GM12878 (cell line): ENCODE results near the gene KREMEN2. TPM values are rescaled to one million over a fixed set of nuclear protein-coding genes. Genes with fewer than 3 reads are reported as not detected.
A peak's percentile ranks its signal among the peaks of the same experiment; 100 is the strongest.

Source experiments
- GATAD2B ChIP-seq: fragments of 450-650 bp; conservative IDR thresholded peaks from 2 replicates; pipeline ENCODE4 v1.6.1; 2017; ENCODE audit warnings: low read depth, mild to moderate bottlenecking, moderate library complexity
- HSF1 ChIP-seq: fragments of 150-350 bp; IDR thresholded peaks from 2 replicates; pipeline ENCODE4 v1.6.1; 2014; ENCODE audit warnings: mild to moderate bottlenecking, low read depth, low read length
- IRF5 ChIP-seq: fragments of 450-650 bp; IDR thresholded peaks from 2 replicates; pipeline ENCODE4 v1.6.1; 2017; ENCODE audit warnings: borderline replicate concordance
- JUND ChIP-seq: IDR thresholded peaks from 2 replicates; pipeline ENCODE4 v1.6.1; 2012; ENCODE audit warnings: low read depth, mild to moderate bottlenecking, low read length, improper control_type of control experiment, moderate library complexity
- MTA2 ChIP-seq: fragments of 450-650 bp; IDR thresholded peaks from 2 replicates; pipeline ENCODE4 v1.6.1; 2016; ENCODE audit warnings: low read depth, mild to moderate bottlenecking, moderate library complexity
- MTA3 ChIP-seq: IDR thresholded peaks from 2 replicates; pipeline ENCODE4 v1.6.1; 2012; ENCODE audit warnings: low read length, inconsistent platforms, borderline replicate concordance
- MYB ChIP-seq: fragments of 150-350 bp; IDR thresholded peaks from 2 replicates; pipeline ENCODE4 v1.6.1; 2014; ENCODE audit warnings: mild to moderate bottlenecking, low read depth, low read length, borderline replicate concordance
- NFXL1 ChIP-seq: fragments of 450-650 bp; IDR thresholded peaks from 2 replicates; pipeline ENCODE4 v1.6.1; 2017; ENCODE audit warnings: antibody characterized with exemption, mild to moderate bottlenecking, borderline replicate concordance
- NR2F1 ChIP-seq: fragments of 450-650 bp; conservative IDR thresholded peaks from 2 replicates; pipeline ENCODE4 v1.6.1; 2017; ENCODE audit warnings: mild to moderate bottlenecking
- PKNOX1 ChIP-seq: fragments of 450-650 bp; IDR thresholded peaks from 2 replicates; pipeline ENCODE4 v1.6.1; 2016; ENCODE audit warnings: mild to moderate bottlenecking
- REST ChIP-seq: IDR thresholded peaks from 2 replicates; pipeline ENCODE4 v1.6.1; 2012; ENCODE audit warnings: mild to moderate bottlenecking, low read depth, low read length
- STAT3 ChIP-seq: IDR thresholded peaks from 2 replicates; pipeline ENCODE4 v1.6.1; 2011; ENCODE audit warnings: low read depth, low read length, improper control_type of control experiment
- SUZ12 ChIP-seq: fragments of 200-600 bp; sonication (generic); IDR thresholded peaks from one replicate; pipeline ENCODE4 v1.6.1; 2018; ENCODE audit warnings: antibody characterized with exemption, mild to moderate bottlenecking; ENCODE audit not compliant: unreplicated experiment
- YY1 ChIP-seq: IDR thresholded peaks from 2 replicates; pipeline ENCODE4 v1.6.1; 2011; ENCODE audit warnings: low read depth, mild to moderate bottlenecking, low read length
- ZBTB33 ChIP-seq: fragments of 450-650 bp; IDR thresholded peaks from 2 replicates; pipeline ENCODE4 v1.6.1; 2017; ENCODE audit warnings: mild to moderate bottlenecking
- polyA plus RNA-seq, 11 experiments: library from polyadenylated mRNA; depleted of rRNA in 4 of 11; unstranded in 6 of 11; stranded (reverse) in 5 of 11; fragments of >200 nt; fragmentation: Nextera tagmentation in 4 of 11; fragmentation: Illumina TruSeq in 1 of 11; extraction: Ambion mirVana in 4 of 11; extraction: Trizol in 1 of 11; gene quantifications; 1 replicate in 1 of 11; 2 replicates in 10 of 11; pipeline versions ENCODE4 v1.2.1 to v1.2.3, GENCODE V29; 2011 to 2016; ENCODE audit warnings: inconsistent platforms in 2 of 11, missing spikeins in 2 of 11, low read depth in 1 of 11
- total RNA-seq, 4 experiments: library from RNA; depleted of rRNA in 3 of 4; stranded (reverse); fragments of >200 nt in 3 of 4; fragmentation: Illumina TruSeq in 1 of 4; extraction: Trizol in 1 of 4; gene quantifications; 2 replicates each; pipeline versions ENCODE4 v1.2.1 to v1.2.3, GENCODE V29; 2013 to 2021

KREMEN2 gene
- total and polyA plus RNA-seq, 10 of the 15 experiments (the other 5 are each of a cell fraction or from before 2014, with no cell fraction given): 0.06 to 3.7 (median 0.83) TPM; not detected in 2

GRCh38 chr16:2968738-2969544, 4.9 kb downstream of the KREMEN2 start, which contains the start of gene PAQR4 (continued):
- TF ChIP-seq MTA3: no peak
- TF ChIP-seq REST: peak; percentile 99
- no peak for TF ChIP-seq HSF1
- TF ChIP-seq YY1: peak; percentile 48
- TF ChIP-seq NR2F1: peak; percentile 73; the same call in 1 of the 2 replicates
- peak; percentile 25; the same call in 1 of the 2 replicates for TF ChIP-seq MTA2
- TF ChIP-seq SUZ12: no peak
- TF ChIP-seq PKNOX1: no peak
- no peak for TF ChIP-seq ZBTB33
- no peak for TF ChIP-seq IRF5
- 0 out of 2 replicates have a peak, but pooled peaks have one; percentile 3 for TF ChIP-seq JUND
- TF ChIP-seq GATAD2B: peak; percentile 60; the same call in 1 of the 2 replicates
- no peak for TF ChIP-seq NFXL1
- TF ChIP-seq MYB: no peak
- TF ChIP-seq STAT3: no peak
